Measurements from ENCODE around the gene DMRT3.
"Not testable (repeated sequence)": the region's sequence is repeated elsewhere in the genome, so short reads cannot be mapped to it uniquely, and the experiment has no call there.

Gene DMRT3

GRCh38 chr9:971901-972500 lies 4.5 kb upstream of the DMRT3 start:
- no peak for DNase-seq

DNA sequence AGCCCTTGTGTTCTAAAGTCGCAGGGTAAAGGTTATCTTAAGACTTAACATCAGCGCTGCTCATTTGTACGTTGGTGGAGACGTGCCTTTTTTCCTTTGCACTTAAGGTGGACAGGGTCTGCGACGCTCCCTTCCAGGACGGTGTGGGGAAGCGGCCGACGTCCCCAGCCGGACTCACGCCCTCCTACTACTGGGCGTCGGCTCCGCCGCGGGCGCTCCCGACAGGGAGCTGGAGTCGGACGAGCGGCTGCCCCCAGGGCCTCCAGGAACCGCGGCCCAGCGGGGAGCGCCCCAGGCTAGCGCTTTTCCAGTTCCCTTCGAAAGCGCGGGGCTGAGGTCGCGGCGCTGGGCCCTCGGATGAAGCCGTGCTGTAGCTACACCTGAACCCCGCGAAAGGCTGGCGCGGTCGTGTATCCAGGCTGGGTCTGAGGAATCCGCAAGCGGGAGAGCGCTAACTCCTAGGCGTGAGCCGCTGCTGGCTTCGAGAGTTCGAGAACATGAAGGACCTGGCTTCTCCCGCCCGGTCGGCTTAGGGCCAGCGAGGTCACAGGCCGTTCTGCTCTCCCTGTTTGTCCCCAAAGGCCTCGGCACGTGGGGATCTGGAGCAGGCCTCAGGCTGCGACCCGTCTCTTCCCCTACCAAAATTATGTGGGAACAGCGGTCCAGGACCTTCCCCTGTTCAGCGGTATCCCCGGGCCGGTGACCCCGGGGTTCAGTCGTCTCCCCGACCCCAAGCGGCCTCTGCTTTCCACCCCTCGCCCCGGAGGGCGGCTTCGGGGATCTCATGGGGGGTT lies 3.8 kb upstream of the DMRT3 start:
- DNase-seq: no peak

GRCh38 chr9:973295-973834 lies 3.1 kb upstream of the DMRT3 start:
- DNase-seq: no peak

DNA sequence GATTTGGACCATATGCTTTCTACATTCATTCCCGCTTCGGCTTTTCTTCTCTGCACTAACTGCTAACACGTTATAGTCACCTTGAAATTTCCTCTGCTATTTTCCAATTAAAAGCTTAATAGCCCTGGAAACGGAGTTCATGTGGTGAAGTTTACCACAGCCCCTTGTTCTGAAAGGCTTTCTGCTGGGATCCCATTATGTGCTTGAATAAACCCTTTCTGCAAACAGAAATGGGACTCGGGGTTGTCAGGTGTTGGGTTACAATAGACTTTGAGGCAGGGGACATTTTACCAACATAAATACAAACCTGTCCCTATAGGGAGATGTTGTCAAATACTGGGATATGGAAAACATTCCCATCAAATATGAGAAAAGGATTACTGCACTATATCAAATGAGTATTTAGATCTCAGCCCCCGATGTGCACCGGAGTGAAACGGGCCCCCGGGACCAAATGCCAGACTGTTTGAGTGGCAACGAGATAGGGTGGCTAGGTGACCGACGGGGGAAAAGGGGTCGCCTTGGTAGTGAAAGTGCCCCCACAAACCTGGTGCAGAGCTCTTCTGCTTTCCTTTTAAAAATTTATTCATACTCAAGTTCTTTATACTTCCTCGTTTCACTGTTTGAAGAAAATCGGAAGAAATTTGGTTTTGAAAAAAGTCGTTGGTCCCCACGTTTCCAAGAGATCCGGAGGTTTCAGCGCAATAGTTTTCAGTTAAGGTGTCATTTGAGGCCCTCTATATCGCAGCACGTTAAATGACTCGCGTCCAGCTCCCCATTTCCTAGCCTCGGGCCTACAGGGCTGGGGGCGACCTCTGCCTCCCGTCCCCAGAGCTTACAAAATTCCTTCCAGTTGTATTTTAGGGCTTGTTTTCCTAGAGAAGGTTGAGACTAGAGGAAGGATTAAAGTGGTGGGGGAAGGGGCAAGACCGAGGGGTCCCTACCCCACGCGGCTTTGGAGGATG lies 2.1 kb upstream of the DMRT3 start:
- DNase-seq: no peak

GRCh38 chr9:974996-975739 lies 1.3 kb upstream of the DMRT3 start:
- DNase-seq: no peak

DNA sequence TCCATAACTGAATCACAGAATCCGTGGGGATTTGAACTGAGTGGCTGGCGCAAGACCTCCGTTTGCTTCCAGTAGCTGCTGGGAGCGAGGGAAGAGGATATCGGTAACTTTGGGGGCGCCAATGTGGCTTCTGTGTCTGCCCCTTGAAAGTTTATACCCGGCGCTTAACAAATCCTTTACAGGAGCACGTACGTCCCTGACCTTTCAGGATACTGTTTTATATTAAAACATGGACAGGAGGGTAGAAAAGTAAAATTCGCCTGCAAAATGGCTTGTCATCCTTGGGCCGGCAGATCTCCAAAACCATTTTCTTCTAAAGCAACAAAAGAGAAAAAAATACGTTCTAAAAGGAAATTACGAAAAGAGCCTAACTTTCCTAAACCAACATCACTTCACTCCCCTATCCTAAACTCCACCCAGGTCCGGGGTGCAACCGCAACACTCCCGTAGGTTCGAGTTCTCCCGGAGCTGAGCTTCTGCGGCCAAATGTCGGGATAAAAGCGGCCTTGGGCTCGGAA lies 656 bp upstream of the DMRT3 start:
- DNase-seq: no peak

DNA sequence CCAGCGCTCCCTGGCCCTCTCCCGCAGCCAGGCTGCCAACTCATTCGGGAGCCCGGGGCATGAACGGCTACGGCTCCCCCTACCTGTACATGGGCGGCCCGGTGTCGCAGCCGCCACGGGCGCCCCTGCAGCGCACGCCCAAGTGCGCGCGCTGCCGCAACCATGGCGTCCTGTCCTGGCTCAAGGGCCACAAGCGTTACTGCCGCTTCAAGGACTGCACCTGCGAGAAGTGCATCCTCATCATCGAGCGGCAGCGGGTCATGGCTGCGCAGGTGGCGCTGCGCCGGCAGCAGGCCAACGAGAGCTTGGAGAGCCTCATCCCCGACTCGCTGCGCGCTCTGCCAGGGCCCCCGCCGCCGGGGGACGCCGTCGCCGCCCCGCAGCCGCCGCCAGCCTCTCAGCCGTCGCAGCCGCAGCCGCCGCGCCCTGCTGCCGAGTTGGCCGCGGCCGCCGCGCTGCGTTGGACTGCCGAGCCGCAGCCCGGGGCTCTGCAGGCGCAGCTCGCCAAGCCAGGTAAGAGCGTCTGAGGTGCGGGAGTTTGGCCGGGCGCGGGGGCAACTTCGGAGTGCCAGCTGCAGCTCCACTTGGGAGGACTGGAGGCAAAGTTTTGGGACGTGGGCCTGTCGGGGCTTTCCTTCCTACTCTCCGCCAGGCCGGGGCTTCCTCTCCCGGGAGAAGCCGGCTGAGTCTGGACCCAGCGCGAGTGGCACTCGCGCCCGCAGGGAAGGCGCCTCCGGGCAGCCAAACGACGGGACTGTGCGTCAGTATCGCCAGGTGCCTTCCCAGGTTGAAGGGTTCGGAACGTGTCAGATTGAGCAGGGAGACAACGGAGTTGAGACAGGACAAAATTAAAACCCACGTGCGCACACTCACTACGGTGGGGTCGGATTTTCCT lies 735 bp downstream of the DMRT3 start:
- no peak for DNase-seq

DNA sequence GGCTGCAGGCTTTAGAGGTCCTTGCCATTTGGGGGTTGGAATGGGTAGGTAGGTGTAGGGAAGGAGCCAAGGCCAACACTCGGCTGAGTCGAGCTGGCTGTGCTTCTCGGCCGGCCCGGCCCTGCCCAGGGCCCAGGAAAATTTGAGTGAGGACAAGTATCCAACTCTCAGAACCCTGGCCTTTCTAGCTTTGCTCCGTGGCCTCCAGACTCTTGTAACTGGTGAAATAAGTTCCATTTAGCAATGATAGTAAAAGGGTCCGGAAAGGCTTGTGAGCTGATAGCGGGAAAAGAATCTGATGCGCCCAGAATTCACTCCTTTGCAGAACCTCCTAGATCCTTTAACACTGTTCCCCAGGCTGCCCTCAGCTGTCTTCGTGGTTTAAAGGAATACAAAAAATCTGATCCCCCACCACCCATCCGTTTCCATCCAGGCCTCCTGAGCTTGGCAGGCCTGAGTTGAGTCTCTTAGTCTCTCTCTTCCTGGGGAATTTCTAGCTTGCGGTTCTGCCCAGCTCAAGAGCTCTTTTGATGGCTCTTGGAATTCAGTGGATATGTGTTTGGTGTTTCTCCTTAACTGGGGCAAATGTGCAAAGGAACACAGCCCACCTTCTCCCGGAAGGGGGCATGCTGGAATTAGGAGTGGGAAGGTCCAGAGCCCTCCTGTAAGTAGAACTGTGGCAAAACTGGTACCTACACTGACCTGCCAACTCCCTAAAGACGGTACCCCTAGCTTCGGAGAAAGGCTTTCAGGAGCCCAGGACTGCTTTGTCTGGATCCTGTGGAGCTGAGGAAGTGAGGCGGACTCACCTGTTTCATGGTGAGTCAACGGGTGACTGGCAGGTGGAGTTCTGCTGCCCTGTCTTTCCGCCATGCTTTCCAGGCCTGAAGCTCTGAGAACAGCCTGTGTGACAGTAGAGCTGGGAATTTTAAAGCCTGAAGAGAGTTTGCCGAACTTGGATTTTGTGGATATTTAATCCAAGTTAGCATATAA lies 1.7 kb downstream of the DMRT3 start:
- DNase-seq: no peak

GRCh38 chr9:979983-980382 lies 3.5 kb downstream of the DMRT3 start:
- no peak for DNase-seq

- DNase-seq: no peak
Observed at GRCh38 chr9:980640-981039, 4.2 kb downstream of the DMRT3 start.

DNA sequence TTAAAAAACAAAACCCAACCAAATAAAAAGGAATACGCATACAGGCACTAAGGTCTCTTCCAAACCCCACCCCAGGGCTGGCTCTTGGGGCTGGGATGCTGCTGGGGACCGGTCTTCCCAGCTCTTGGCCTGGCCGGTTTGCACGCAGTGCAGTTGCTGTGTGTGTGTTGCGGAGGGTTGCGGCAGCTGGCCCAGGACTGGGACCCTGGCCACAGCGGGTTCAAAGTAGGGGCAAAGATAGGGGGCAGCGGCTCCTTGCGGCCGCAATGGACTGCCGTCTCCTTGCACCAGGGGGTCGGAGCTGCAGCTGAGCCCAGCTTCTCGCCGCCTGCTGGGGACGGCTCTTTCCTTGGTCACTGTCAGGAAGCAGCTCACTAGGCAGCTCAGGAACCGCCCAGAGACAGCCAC lies 5.0 kb downstream of the DMRT3 start:
- DNase-seq: no peak

DNA sequence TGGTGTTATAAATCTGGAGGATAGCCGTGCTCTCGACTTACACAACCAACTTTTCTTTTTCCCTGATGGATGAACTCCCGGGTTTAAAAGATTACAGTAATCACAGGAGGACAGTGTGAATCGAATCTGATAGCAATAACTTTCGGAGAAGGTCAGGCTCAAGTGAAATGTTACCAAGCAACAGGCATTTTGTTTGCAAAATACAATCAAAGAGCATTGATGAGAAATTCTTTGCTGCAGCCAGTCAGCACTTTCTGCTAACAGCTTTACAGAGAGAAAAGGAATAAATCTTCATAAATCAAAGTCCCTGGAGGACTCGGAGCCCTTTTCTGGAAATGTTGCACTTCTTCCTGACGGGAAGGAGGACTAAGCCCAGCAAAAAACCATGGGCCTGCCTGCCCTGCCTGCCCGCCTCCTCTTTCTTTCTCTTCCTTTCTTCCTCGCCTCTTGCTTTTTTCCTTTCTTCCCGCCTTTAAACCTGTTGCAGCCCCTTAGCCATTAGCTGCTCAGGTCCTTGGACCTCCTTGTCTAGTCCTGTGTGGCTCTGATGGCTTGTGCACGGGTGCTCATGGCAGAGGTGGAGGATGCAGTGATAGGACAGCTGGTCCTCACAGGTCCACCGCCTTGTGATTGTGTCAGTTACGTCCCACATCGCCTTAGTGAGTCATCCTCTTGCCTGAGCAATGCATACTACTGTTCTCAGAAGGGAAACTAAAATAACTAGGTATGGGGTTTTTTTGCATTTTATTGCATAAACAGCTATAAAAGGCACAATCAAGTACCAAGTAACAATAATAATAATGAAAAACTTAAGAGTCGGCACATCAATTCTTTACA lies 6.2 kb downstream of the DMRT3 start:
- no peak for DNase-seq

DNA sequence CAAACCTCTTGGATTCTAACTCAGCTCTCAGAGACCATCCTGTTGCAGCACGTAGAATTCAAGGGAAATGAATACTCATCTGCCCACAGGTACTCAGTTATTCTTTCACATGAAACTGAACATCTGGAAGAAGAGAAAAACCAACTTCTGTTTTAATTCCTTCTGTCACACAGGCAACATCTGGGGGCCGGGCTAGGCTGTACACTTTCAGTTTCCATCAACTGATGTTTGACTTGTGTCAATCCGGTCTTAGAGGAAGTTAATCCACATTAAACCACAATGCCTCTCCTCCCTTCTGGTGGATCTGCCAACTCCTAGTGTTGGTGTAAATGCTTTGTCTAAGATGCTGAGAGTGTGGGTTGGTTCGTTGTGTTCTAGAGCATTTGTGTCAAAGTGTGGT lies 17.6 kb downstream of the DMRT3 start:
- DNase-seq: no peak

DNA sequence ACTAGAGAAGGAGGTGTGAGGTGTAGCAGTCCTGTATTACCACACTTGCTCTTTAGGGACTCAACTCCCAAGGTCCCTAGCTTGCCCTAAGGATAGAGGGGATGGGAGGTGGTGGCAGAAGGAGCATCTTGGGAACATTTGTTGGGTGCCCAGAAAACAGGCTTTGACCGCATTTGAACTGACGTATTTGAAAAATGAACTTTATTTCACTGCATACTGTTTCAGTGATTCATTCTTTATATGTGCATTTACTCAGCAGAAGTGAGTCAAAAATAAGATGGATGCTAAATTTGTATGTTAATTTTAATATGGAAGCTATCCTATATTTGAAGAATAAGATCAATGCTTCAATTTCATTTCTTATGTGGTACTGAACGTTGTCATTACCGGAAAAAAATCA lies 18.7 kb downstream of the DMRT3 start:
- DNase-seq: no peak

- DNase-seq: no peak
Observed at GRCh38 chr9:995781-996180, 19.3 kb downstream of the DMRT3 start.

GRCh38 chr9:998299-999110 lies 22.1 kb downstream of the DMRT3 start:
- not testable (repeated sequence) for DNase-seq

- DNase-seq: no peak
Observed at GRCh38 chr9:1001838-1002237, 25.4 kb downstream of the DMRT3 start.

DNA sequence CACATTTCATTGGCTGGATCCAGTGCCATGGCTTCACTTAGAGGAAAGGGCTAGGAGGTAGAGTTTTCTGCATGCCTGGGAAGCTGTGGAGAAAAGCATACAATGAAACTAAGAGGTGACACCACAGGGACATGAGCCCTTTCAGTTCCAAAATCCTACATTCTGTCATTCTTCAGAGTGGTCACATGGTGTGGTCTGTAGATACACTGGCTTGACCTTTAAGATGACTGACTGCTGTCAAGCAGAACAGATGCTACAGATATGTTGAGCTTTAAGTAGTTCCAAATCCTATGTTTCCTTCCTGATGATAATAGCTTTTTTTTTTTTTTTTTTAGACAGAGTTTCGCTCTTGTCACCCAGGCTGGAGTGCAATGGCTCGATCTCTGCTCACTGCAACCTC lies 26.2 kb downstream of the DMRT3 start:
- no peak for DNase-seq

Measured in central memory CD4-positive, alpha-beta T cell (primary cell).